Astrocyte (in vitro differentiated cells and primary cell): ENCODE results near the gene ALDH1B1. TPM values are rescaled to one million over a fixed set of nuclear protein-coding genes. Genes with fewer than 3 reads are reported as not detected.

ENCODE experiments used
- DNase-seq: peaks from one replicate; pipeline ENCODE4 v3.0.0-alpha.2; 2010; ENCODE audit warnings: low read depth
- FAIRE-seq: peaks from 2 replicates; lab custom pipeline; 2011; peaks lifted over from hg19 to GRCh38; lab: Jason Lieb, UNC
- H2AFZ ChIP-seq: 2 replicates; pipeline ENCODE4 v1.6.0; 2012; ENCODE audit warnings: low read depth, low read length, inconsistent platforms
- H3K27ac ChIP-seq: 2 replicates; pipeline ENCODE4 v1.5.1; 2011; ENCODE audit warnings: low read depth, low read length, inconsistent platforms
- H3K27me3 ChIP-seq: 2 replicates; pipeline ENCODE4 v1.6.0; 2011; ENCODE audit warnings: low read length, inconsistent platforms; ENCODE audit not compliant: insufficient read depth
- H3K36me3 ChIP-seq: 2 replicates; pipeline ENCODE4 v1.5.1; 2011; ENCODE audit warnings: low read length, inconsistent platforms; ENCODE audit not compliant: insufficient read depth
- H3K4me1 ChIP-seq: 2 replicates; pipeline ENCODE4 v1.5.1; 2011; ENCODE audit warnings: low read length, inconsistent platforms; ENCODE audit not compliant: insufficient read depth
- H3K4me2 ChIP-seq: 2 replicates; pipeline ENCODE4 v1.6.0; 2012; ENCODE audit warnings: low read length, inconsistent platforms
- H3K4me3 ChIP-seq: 2 replicates; pipeline ENCODE4 v1.5.1; 2011; ENCODE audit warnings: low read depth, mild to moderate bottlenecking, low read length, inconsistent platforms; ENCODE audit not compliant: insufficient read depth
- H3K79me2 ChIP-seq: 2 replicates; pipeline ENCODE4 v1.6.0; 2012; ENCODE audit warnings: mild to moderate bottlenecking, low read length, inconsistent platforms; ENCODE audit not compliant: insufficient read depth
- H3K9ac ChIP-seq: 2 replicates; pipeline ENCODE4 v1.6.0; 2012; ENCODE audit warnings: mild to moderate bottlenecking, low read length, inconsistent platforms
- H3K9me3 ChIP-seq: 2 replicates; pipeline ENCODE4 v1.5.1; 2012; ENCODE audit warnings: low read depth, mild to moderate bottlenecking, low read length, inconsistent platforms; ENCODE audit not compliant: insufficient read depth
- H4K20me1 ChIP-seq: 2 replicates; pipeline ENCODE4 v1.6.0; 2012; ENCODE audit warnings: low read length, inconsistent platforms; ENCODE audit not compliant: insufficient read depth
- H3K27ac Mint-ChIP-seq: one replicate; pipeline ENCODE4 v1.8.0; 2021; ENCODE audit warnings: mild to moderate bottlenecking, mixed read lengths; ENCODE audit not compliant: unreplicated experiment
- H3K27me3 Mint-ChIP-seq: one replicate; pipeline ENCODE4 v1.8.0; 2021; ENCODE audit warnings: low read depth, mixed read lengths; ENCODE audit not compliant: unreplicated experiment
- H3K36me3 Mint-ChIP-seq: one replicate; pipeline ENCODE4 v1.8.0; 2021; ENCODE audit warnings: low read depth, mixed read lengths; ENCODE audit not compliant: unreplicated experiment
- H3K4me1 Mint-ChIP-seq: one replicate; pipeline ENCODE4 v1.8.0; 2021; ENCODE audit warnings: low read depth, mixed read lengths; ENCODE audit not compliant: unreplicated experiment
- H3K4me3 Mint-ChIP-seq: one replicate; pipeline ENCODE4 v1.8.0; 2021; ENCODE audit warnings: mild to moderate bottlenecking, moderate library complexity, mixed read lengths; ENCODE audit not compliant: unreplicated experiment
- H3K9me3 Mint-ChIP-seq: one replicate; pipeline ENCODE4 v1.8.0; 2021; ENCODE audit warnings: mild to moderate bottlenecking, mixed read lengths; ENCODE audit not compliant: unreplicated experiment
- CTCF ChIP-seq: IDR thresholded peaks from 2 replicates; pipeline ENCODE4 v1.5.1; 2011; ENCODE audit warnings: low read depth, mild to moderate bottlenecking, inconsistent platforms, low read length, moderate library complexity; ENCODE audit not compliant: insufficient read depth
- EZH2 ChIP-seq: IDR thresholded peaks from 2 replicates; pipeline ENCODE4 v1.6.1; 2012; ENCODE audit warnings: mild to moderate bottlenecking, low read length, inconsistent platforms; ENCODE audit not compliant: insufficient read depth
- total RNA-seq: library from RNA; stranded (reverse); gene quantifications from 2 replicates; pipeline ENCODE4 v1.2.1, GENCODE V29; 2021

The ALDH1B1 gene
- total RNA-seq, 1 donor from 2014 or later = 124 TPM

GRCh38 chr9:38401994-38402393 lies 9.5 kb downstream of the ALDH1B1 start:
- H3K27me3 Mint-ChIP-seq = peaks cover 14% of the 10 kb centered on the region
- no peak overlapping the region for H3K4me2 ChIP-seq
- peaks cover 38% of the 10 kb centered on the region for H4K20me1 ChIP-seq
- TF ChIP-seq EZH2 (no peak), CTCF (no peak)
- no peaks in the 10 kb centered on the region for H3K9me3 ChIP-seq
- no peak overlapping the region for H3K27ac Mint-ChIP-seq
- no peak overlapping the region for H2AFZ ChIP-seq
- H3K9me3 Mint-ChIP-seq = no peaks in the 10 kb centered on the region
- FAIRE-seq = no peak
- H3K36me3 ChIP-seq = peaks cover 9% of the 10 kb centered on the region
- DNase-seq = no peak
- H3K36me3 Mint-ChIP-seq = peaks cover 18% of the 10 kb centered on the region
- peaks cover 7% of the 10 kb centered on the region for H3K79me2 ChIP-seq
- H3K27me3 ChIP-seq = peaks cover 13% of the 10 kb centered on the region
- H3K4me1 Mint-ChIP-seq = peaks cover 25% of the 10 kb centered on the region
- H3K9ac ChIP-seq = no peak overlapping the region
- no peak overlapping the region for H3K4me3 Mint-ChIP-seq
- peaks cover 3% of the 10 kb centered on the region for H3K4me1 ChIP-seq
- no peak overlapping the region for H3K27ac ChIP-seq
- no peak overlapping the region for H3K4me3 ChIP-seq

- peaks cover 25% of the 10 kb centered on the region for H3K4me1 Mint-ChIP-seq
- TF ChIP-seq EZH2 (no peak), CTCF (no peak)
Measured at GRCh38 chr9:38404314-38404713, 11.8 kb downstream of the ALDH1B1 start.

GRCh38 chr9:38405785-38406184 lies 13.3 kb downstream of the ALDH1B1 start:
- DNase-seq (peak; percentile 16), FAIRE-seq (no peak)
- TF ChIP-seq EZH2 (no peak), CTCF (no peak)
- Histone ChIP-seq H3K4me3 (no peak overlapping the region), H4K20me1 (peaks cover 6% of the 10 kb centered on the region), H2AFZ (no peak overlapping the region), H3K27me3 (peaks cover 14% of the 10 kb centered on the region), H3K4me2 (no peak overlapping the region), H3K9ac (no peak overlapping the region), H3K36me3 (no peaks in the 10 kb centered on the region), H3K9me3 (no peaks in the 10 kb centered on the region), H3K79me2 (no peaks in the 10 kb centered on the region), H3K4me1 (no peaks in the 10 kb centered on the region), H3K27ac (no peak overlapping the region)
- Mint-ChIP-seq H3K36me3 (no peaks in the 10 kb centered on the region), H3K27me3 (peaks cover 14% of the 10 kb centered on the region), H3K27ac (peak overlapping the region; percentile 2), H3K4me3 (no peak overlapping the region), H3K4me1 (peaks cover 24% of the 10 kb centered on the region), H3K9me3 (no peaks in the 10 kb centered on the region)

More at GRCh38 chr9:38404314-38404713, 11.8 kb downstream of the ALDH1B1 start:
- no peaks in the 10 kb centered on the region for H3K79me2 ChIP-seq
- H3K4me2 ChIP-seq = no peak overlapping the region
- H3K27ac ChIP-seq = no peak overlapping the region
- no peak overlapping the region for H3K4me3 ChIP-seq
- no peak overlapping the region for H3K4me3 Mint-ChIP-seq
- DNase-seq (no peak), FAIRE-seq (no peak)
- no peaks in the 10 kb centered on the region for H3K9me3 Mint-ChIP-seq
- peaks cover 18% of the 10 kb centered on the region for H4K20me1 ChIP-seq
- no peaks in the 10 kb centered on the region for H3K36me3 ChIP-seq
- peaks cover 14% of the 10 kb centered on the region for H3K27me3 Mint-ChIP-seq
- no peaks in the 10 kb centered on the region for H3K9me3 ChIP-seq
- H3K36me3 Mint-ChIP-seq = peaks cover 3% of the 10 kb centered on the region
- no peaks in the 10 kb centered on the region for H3K4me1 ChIP-seq
- no peak overlapping the region for H2AFZ ChIP-seq
- H3K9ac ChIP-seq = no peak overlapping the region
- peaks cover 13% of the 10 kb centered on the region for H3K27me3 ChIP-seq
- no peak overlapping the region for H3K27ac Mint-ChIP-seq
